ENCODE data around the gene TSHZ2.

TSHZ2 gene

GRCh38 chr20:52945862-52946522, 26.2 kb upstream of the TSHZ2 start:
- no peak for DNase-seq (ENCODE audit: low spot score)
- no peak for TF ChIP-seq CTCF (IDR thresholded peaks at IDR 0.05)
- no peak overlapping the region for H3K4me3 ChIP-seq
- H3K27ac ChIP-seq = no peak overlapping the region

DNA sequence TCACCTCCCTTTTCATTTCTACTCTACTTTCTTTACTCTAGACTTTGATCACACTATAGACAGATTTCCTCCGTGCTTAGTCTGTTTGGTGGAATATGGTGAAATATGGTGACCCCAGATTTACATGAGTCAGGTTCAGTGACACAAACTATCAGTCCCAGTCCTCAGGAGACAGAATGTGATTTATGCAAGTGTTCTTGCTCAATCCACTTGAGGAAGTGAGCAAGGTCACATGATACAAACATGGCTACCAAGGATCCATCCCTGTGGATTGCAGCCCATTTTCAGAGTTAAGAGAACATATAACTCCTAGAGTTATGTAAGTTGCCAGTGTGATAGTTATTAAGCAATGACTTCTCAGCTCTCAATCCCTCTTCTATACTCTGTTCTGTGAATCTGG, 23.7 kb upstream of the TSHZ2 start:
- no peak for TF ChIP-seq CTCF (IDR thresholded peaks at IDR 0.05)
- no peak for DNase-seq (ENCODE audit: low spot score)
- no peak overlapping the region for H3K4me3 ChIP-seq

DNA sequence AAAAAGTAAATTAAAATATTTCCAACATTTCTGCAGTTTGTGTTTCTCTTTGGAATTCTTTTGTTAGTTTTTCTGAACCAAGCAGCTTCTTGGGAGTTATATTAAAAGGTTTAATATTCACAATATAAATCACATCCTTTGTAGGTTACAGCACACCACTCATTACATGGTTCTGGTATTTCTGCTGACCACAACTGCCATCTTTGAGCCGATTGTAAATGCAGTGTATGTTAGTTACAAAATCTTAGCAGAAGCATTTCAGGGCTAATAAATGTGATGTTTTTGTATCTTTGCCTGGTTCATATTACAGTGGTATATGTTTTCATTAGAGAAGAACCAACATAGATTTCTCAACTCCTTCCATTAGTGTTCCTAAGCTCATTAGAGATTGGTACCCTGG, 19.1 kb upstream of the TSHZ2 start:
- no peak overlapping the region for H3K4me3 ChIP-seq
- no peak for DNase-seq (ENCODE audit: low spot score)
- no peak for TF ChIP-seq CTCF (IDR thresholded peaks at IDR 0.05)
- no peak overlapping the region for H3K27ac ChIP-seq

More for the DNA sequence above, 23.7 kb upstream of the TSHZ2 start:
- no peak overlapping the region for H3K27ac ChIP-seq

- Histone ChIP-seq H3K4me3 (no peak overlapping the region), H3K27ac (no peak overlapping the region)
- no peak for DNase-seq (ENCODE audit: low spot score)
- TF ChIP-seq CTCF (IDR thresholded peaks at IDR 0.05) = no peak
Measured at GRCh38 chr20:52954849-52955248, 17.3 kb upstream of the TSHZ2 start.

GRCh38 chr20:52958211-52958610, 13.9 kb upstream of the TSHZ2 start:
- no peak overlapping the region for H3K27ac ChIP-seq
- DNase-seq (ENCODE audit: low spot score) = no peak
- H3K4me3 ChIP-seq = no peak overlapping the region
- TF ChIP-seq CTCF (IDR thresholded peaks at IDR 0.05) = no peak

DNA sequence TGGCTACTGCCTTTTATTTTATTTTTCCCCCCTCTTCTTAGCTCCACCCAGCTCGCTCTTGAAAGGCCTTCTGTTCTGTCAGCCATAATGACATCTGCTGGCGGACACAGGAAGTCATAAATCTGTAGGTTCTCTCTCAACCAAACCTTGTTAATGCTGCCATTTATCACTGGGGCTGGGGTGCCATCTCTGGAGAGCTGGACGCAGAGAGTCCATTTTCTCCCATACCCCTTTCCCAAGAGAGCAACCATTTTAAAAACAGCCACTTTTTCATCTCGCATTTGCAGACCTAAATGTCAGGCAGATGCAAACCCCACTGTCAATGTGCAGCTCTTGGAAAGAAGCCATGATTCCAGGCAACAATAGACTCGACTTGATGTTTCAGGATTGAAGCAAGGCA, 13.0 kb upstream of the TSHZ2 start:
- Histone ChIP-seq H3K4me3 (no peak overlapping the region), H3K27ac (no peak overlapping the region)
- TF ChIP-seq CTCF (IDR thresholded peaks at IDR 0.05) = no peak
- DNase-seq (ENCODE audit: low spot score) = no peak

DNA sequence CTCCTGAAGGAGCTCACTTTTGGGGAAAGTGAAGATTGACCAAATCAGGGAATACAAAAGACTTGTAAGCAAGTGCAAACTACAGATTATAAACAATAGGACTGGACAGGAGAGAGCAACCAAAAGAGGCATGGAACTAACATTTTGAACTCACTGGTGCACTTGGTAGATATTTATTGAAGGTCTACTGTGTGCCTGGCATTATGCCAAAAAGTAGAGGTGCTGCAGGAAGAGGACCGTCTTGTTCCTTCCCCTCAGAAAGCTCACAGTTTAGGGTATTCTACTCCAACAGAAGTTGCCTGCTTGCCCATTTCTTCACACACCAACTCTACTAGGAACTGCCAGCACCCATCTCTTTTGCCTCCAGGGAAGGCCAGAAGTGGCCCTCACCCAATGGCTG, 10.0 kb upstream of the TSHZ2 start:
- no peak overlapping the region for H3K4me3 ChIP-seq
- no peak overlapping the region for H3K27ac ChIP-seq
- TF ChIP-seq CTCF (IDR thresholded peaks at IDR 0.05) = no peak
- no peak for DNase-seq (ENCODE audit: low spot score)

Measured in coronary artery (tissue), 2 donors.